Stomach (tissue), 9 donors: ENCODE data around the gene MYBBP1A. TPM values are rescaled to one million over a fixed set of nuclear protein-coding genes. Genes with fewer than 3 reads are reported as not detected.

Experiments used
- DNase-seq, 2 donors: peaks; one replicate each; pipeline versions ENCODE4 v3.0.0 to v3.0.0-alpha.2; 2013 to 2019
- H3K27ac ChIP-seq, 5 donors: fragments of 200-600 bp in 4 of 5; sonication (generic) in 4 of 5; one replicate each; pipeline ENCODE4 v1.5.1; 2013 to 2019; ENCODE audit warnings: mild to moderate bottlenecking in 1 of 5, moderate library complexity in 1 of 5
- H3K27me3 ChIP-seq, 3 donors: fragments of 200-600 bp; sonication (generic); one replicate each; pipeline ENCODE4 v1.5.1; 2017 to 2019; ENCODE audit warnings: mixed run types in 1 of 3
- H3K36me3 ChIP-seq, 4 donors: fragments of 200-600 bp; sonication (generic); 1 replicate in 3 of 4; 2 replicates in 1 of 4; pipeline ENCODE4 v1.5.1; 2016 to 2019
- H3K4me1 ChIP-seq, 4 donors: fragments of 200-600 bp; sonication (generic); one replicate each; pipeline ENCODE4 v1.5.1; 2016 to 2019
- H3K4me3 ChIP-seq, 4 donors: fragments of 200-600 bp; sonication (generic) in 3 of 4; one replicate each; pipeline ENCODE4 v1.5.1; 2016 to 2019; ENCODE audit warnings: mild to moderate bottlenecking in 1 of 4
- H3K9me3 ChIP-seq, 4 donors: fragments of 200-600 bp; sonication (generic); one replicate each; pipeline ENCODE4 v1.5.1; 2016 to 2019
- EP300 ChIP-seq: sonication (generic); formaldehyde crosslinking; IDR thresholded peaks from one replicate; pipeline ENCODE4 v1.6.1; 2017; ENCODE audit warnings: antibody characterized with exemption
- POLR2A ChIP-seq, 4 donors: fragments of 450-650 bp; IDR thresholded peaks; one replicate each; pipeline ENCODE4 v1.6.1; 2016; ENCODE audit warnings: antibody characterized with exemption in 4 of 4, control low read depth in 2 of 4, mild to moderate bottlenecking in 1 of 4, moderate library complexity in 1 of 4
- POLR2AphosphoS5 ChIP-seq, 3 donors: sonication (generic); formaldehyde crosslinking; IDR thresholded peaks; one replicate each; pipeline ENCODE4 v1.6.1; 2016; ENCODE audit warnings: antibody characterized with exemption in 3 of 3
- WGBS, 5 donors: extraction: QIAGEN DNeasy Blood & Tissue Kit in 3 of 5; methylation state at CpG; one replicate each; pipeline versions ENCODE4 v1.1.5 to v1.1.7; 2013 to 2018; 5-methylcytosine and 5-hydroxymethylcytosine counted together
- intact Hi-C: fragments of 100-400 bp; cut with DNase I; formaldehyde crosslinking; loops from one replicate; pipeline ENCODE4 v1.15.1; 2023; ENCODE audit warnings: low total_unique reads
- polyA plus RNA-seq, 3 donors: library from polyadenylated mRNA; stranded (reverse); fragments of 200-250 nt; gene quantifications; one replicate each; pipeline ENCODE4 v1.2.3, GENCODE V29; 2013
- total RNA-seq, 5 donors: library from RNA; depleted of rRNA; stranded (reverse); fragments of >200 nt; gene quantifications; one replicate each; pipeline versions ENCODE4 v1.1.0 to v1.2.3, GENCODE V29; 2014 to 2016
- TF ChIP-seq, protein P1 (sequence below), 7 experiments: fragments of 450-650 bp in 4 of 7; fragments of 200-600 bp in 3 of 7; sonication (generic) in 3 of 7; IDR thresholded peaks; one replicate each; pipeline ENCODE4 v1.5.1; 2016 to 2019; ENCODE audit warnings: antibody characterized with exemption in 7 of 7, control low read depth in 2 of 7, mild to moderate bottlenecking in 1 of 7
- donor health status: healthy with polysubstance abuse.
- donor health status: Bipolar disorder and iron deficiency.
- donor health status: healthy.

Gene MYBBP1A
- total and polyA plus RNA-seq, 8 donors, result 14.1 to 237 (median 44.5) TPM

DNA sequence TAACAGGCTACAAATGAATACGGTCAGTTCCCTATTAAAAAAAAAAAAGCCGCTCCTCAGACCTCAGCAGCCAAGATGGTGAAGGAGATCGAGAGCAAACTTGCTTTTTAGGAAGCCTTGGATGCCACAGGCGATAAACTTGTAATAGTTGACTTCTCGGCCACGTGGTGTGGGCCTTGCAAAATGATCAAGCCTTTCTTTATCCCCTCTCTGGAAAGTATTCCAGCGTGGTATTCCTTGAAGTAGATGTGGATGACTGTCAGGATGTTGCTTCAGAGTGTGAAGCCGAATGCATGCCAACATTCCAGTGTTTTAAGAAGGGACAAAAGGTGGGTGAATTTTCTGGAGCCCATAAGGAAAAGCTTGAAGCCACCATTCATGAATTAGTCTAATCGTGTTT is 16.9 kb upstream of the MYBBP1A start:
- intact Hi-C loops, result loop anchor here (5.0 kb wide), 1 partner anchor 50 kb away; no protein-coding TSS in a partner anchor
- WGBS, 5 donors, result 77 to 83% (median 78%) methylated on average over 9 of the region's 9 CpGs
- TF ChIP-seq, protein P1, sequence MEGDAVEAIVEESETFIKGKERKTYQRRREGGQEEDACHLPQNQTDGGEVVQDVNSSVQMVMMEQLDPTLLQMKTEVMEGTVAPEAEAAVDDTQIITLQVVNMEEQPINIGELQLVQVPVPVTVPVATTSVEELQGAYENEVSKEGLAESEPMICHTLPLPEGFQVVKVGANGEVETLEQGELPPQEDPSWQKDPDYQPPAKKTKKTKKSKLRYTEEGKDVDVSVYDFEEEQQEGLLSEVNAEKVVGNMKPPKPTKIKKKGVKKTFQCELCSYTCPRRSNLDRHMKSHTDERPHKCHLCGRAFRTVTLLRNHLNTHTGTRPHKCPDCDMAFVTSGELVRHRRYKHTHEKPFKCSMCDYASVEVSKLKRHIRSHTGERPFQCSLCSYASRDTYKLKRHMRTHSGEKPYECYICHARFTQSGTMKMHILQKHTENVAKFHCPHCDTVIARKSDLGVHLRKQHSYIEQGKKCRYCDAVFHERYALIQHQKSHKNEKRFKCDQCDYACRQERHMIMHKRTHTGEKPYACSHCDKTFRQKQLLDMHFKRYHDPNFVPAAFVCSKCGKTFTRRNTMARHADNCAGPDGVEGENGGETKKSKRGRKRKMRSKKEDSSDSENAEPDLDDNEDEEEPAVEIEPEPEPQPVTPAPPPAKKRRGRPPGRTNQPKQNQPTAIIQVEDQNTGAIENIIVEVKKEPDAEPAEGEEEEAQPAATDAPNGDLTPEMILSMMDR (IDR thresholded peaks at IDR 0.05), result no peak
- no peak for TF ChIP-seq EP300
- no peak for TF ChIP-seq POLR2A (IDR thresholded peaks at IDR 0.05)
- no peak for TF ChIP-seq POLR2AphosphoS5 (IDR thresholded peaks at IDR 0.05)
- H3K9me3 ChIP-seq, result no peaks in the 10 kb centered on the region
- no peak overlapping the region for H3K27ac ChIP-seq
- H3K27me3 ChIP-seq, result peaks cover 0 to 3% (median 0%) of the 10 kb centered on the region in 3 donors
- no peak for DNase-seq
- H3K36me3 ChIP-seq, result no peaks in the 10 kb centered on the region
- H3K4me1 ChIP-seq, result no peaks in the 10 kb centered on the region
- H3K4me3 ChIP-seq, result no peak overlapping the region

DNA sequence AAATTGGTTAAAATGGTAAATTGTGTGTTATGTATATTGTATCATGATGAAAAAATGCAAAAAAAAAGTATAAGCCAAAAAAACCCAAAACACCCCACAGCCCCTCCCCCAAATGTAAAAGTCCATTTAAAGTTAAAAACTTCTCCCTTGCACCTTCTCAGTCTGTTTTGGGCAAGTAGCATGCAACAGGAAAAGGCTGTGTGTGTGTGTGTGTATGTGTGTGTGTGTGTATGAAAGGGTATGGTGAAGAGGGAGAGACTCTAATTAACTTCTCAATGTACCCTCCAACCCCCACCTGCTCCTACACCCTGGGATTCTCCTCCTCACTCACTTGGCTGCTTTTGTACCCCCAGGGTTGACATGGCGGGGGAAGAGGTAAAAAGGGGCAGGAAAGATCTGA is 14.4 kb upstream of the MYBBP1A start:
- no peaks in the 10 kb centered on the region for H3K27me3 ChIP-seq
- no peak for DNase-seq
- no peaks in the 10 kb centered on the region for H3K9me3 ChIP-seq
- H3K27ac ChIP-seq, result no peak overlapping the region
- intact Hi-C loops, result no loop called here
- 92 to 100% (median 96%) methylated on average over 1 of the region's 1 CpG for WGBS, 5 donors
- H3K4me3 ChIP-seq, result no peak overlapping the region
- no peaks in the 10 kb centered on the region for H3K36me3 ChIP-seq
- H3K4me1 ChIP-seq, result peaks cover 0 to 14% (median 3%) of the 10 kb centered on the region in 4 donors
- no peak for TF ChIP-seq POLR2A (IDR thresholded peaks at IDR 0.05)
- TF ChIP-seq POLR2AphosphoS5 (IDR thresholded peaks at IDR 0.05), result no peak

DNA sequence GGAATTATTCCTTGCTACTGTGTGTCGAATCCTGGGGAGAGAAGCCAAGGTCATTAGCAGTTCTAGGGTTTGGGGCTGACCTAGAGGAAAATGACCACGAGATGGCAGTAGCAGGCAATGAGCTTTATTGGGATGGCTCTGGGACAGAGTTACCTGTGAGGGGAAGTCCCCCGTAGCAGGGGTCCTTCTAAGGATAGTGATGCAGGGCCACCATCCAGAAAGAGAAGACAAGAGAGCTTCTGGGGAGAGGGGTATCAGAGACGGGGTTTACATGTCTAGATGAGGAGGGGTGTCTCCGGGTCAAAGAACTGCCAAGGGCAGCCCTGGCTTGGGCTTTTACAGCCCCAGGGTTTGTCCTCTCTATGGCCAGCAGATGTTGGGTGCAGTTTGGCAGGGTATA is 11.6 kb upstream of the MYBBP1A start:
- intact Hi-C loops, result no loop called here
- Histone ChIP-seq H3K27ac (no peak overlapping the region), H3K4me1 (peaks cover 0 to 14% (median 3%) of the 10 kb centered on the region in 4 donors), H3K9me3 (no peaks in the 10 kb centered on the region), H3K4me3 (no peak overlapping the region), H3K27me3 (no peaks in the 10 kb centered on the region), H3K36me3 (no peaks in the 10 kb centered on the region)
- peak in 1 of 3 donors; percentile 10 for TF ChIP-seq POLR2AphosphoS5 (IDR thresholded peaks at IDR 0.05)
- no peak for TF ChIP-seq EP300
- TF ChIP-seq POLR2A (IDR thresholded peaks at IDR 0.05), result no peak
- TF ChIP-seq, protein P1 (IDR thresholded peaks at IDR 0.05), result peak in 5 of 7 experiments; percentile 54 to 78 (median 63)
- DNase-seq, result peak; percentile 63 to 88
- WGBS, 5 donors, result 17 to 24% (median 20%) methylated on average over 5 of the region's 5 CpGs

DNA sequence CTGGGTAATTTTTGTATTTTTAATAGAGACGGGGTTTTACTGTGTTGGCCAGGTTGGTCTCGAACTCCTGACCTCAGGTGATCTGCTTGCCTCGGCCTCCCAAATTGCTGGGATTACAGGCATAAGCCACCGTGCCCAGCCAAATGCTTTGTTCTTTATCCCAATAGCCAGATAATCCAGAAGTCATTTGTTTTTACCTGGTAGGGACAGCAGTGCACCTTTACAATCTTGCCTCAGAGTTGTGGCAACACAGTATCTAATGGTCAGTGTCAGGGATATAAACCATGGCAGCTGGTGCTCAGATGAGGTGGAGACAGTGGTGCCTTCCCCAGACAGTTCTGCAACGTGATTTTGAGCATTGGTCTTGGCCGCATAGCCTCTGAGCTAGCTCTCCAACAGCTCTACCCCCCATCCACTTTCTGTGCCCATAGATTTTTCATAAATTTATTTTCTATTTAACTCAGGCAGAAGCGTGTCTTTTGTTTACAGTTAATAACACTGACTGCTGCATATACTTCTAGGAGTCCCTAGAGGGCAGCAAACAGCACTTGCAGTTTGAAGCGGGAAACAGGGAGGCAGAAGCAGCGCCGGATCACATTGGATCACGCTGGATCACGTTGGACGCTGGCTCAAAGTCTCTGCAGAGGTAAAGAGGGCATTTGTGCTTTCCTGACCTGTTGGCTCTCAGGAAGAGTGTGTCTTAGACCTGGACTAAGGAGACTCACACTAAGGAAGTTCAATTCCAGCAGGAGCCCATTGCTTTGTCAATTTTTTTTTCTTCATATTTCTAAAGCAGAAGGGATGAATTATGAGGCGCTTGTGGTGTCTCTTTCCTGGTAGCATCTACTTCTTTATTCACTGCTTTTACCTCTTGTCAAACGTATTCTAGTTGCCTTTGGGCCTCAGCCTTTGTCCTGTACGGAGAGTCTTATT is 10.3 kb upstream of the MYBBP1A start:
- DNase-seq, result peak; percentile 72 to 92
- no peaks in the 10 kb centered on the region for H3K27me3 ChIP-seq
- H3K9me3 ChIP-seq, result no peaks in the 10 kb centered on the region
- H3K4me3 ChIP-seq, result no peak overlapping the region
- intact Hi-C loops, result no loop called here
- WGBS, 5 donors, result 29 to 33% (median 32%) methylated on average over 16 of the region's 16 CpGs
- H3K36me3 ChIP-seq, result no peaks in the 10 kb centered on the region
- TF ChIP-seq, protein P1 (IDR thresholded peaks at IDR 0.05), result peak in 5 of 7 experiments; percentile 46 to 77 (median 74)
- peak in 1 of 3 donors; percentile 60 for TF ChIP-seq POLR2AphosphoS5 (IDR thresholded peaks at IDR 0.05)
- TF ChIP-seq POLR2A (IDR thresholded peaks at IDR 0.05), result no peak
- TF ChIP-seq EP300, result no peak
- peaks cover 0 to 18% (median 5%) of the 10 kb centered on the region in 4 donors for H3K4me1 ChIP-seq
- no peak overlapping the region for H3K27ac ChIP-seq
